PC-3 (cell line): ENCODE data around the gene MCTP2. TPM values are rescaled to one million over a fixed set of nuclear protein-coding genes. Genes with fewer than 3 reads are reported as not detected.

Source experiments
- ATAC-seq: fragments of 200-7000 bp; cut with Tn5 transposase; 2 replicates; pipeline ENCODE4 v1.9.1; 2020; ENCODE audit warnings: mild to moderate bottlenecking, moderate library complexity
- BruUV-seq: library from RNA; stranded (reverse); fragments of 400-500 nt; replicated peaks from 2 replicates; lab custom pipeline; 2021; lab: Mats Ljungman, UMichigan
- CTCF ChIA-PET: fragments of 300-600 bp; sonication (Branson Sonifier 250); formaldehyde crosslinking; loops from one replicate; lab custom pipeline; 2022; ENCODE audit warnings: antibody characterized with exemption; lab: Charles Lee
- POLR2A ChIA-PET: fragments of 300-600 bp; sonication (Branson Sonifier 250); formaldehyde crosslinking; loops from one replicate; lab custom pipeline; 2022; ENCODE audit warnings: antibody characterized with exemption; ENCODE audit not compliant: unreplicated experiment; lab: Charles Lee
- DNase-seq: peaks from one replicate; pipeline ENCODE4 v3.0.0-alpha.2; 2015
- H2AFZ ChIP-seq: fragments of 300-600 bp; sonication (generic); 2 replicates; pipeline ENCODE4 v1.6.0; 2016; ENCODE audit warnings: antibody characterized with exemption, low read length
- H3F3A ChIP-seq: fragments of 300-600 bp; sonication (generic); one replicate; pipeline ENCODE4 v1.6.0; 2017; ENCODE audit warnings: antibody characterized with exemption, low read length, control low read depth, mild to moderate bottlenecking; ENCODE audit not compliant: unreplicated experiment
- H3K27ac ChIP-seq: fragments of 300-600 bp; sonication (generic); 2 replicates; pipeline ENCODE4 v1.5.1; 2016; ENCODE audit warnings: mild to moderate bottlenecking, low read length
- H3K27me3 ChIP-seq: fragments of 300-600 bp; sonication (generic); 2 replicates; pipeline ENCODE4 v1.6.1; 2016; ENCODE audit warnings: low read length, mixed read lengths
- H3K36me3 ChIP-seq: fragments of 300-600 bp; sonication (generic); 2 replicates; pipeline ENCODE4 v1.6.1; 2016; ENCODE audit warnings: low read depth, mixed run types, low read length, mixed read lengths
- H3K4me1 ChIP-seq: fragments of 300-600 bp; sonication (generic); 2 replicates; pipeline ENCODE4 v1.5.1; 2016; ENCODE audit warnings: low read length; ENCODE audit not compliant: insufficient read depth
- H3K4me2 ChIP-seq: fragments of 300-600 bp; sonication (generic); 2 replicates; pipeline ENCODE4 v1.6.0; 2016; ENCODE audit warnings: low read length
- H3K4me3 ChIP-seq: fragments of 300-600 bp; sonication (generic); 2 replicates; pipeline ENCODE4 v1.5.1; 2016; ENCODE audit warnings: mild to moderate bottlenecking, low read length, mixed read lengths
- H3K79me2 ChIP-seq: fragments of 300-600 bp; sonication (generic); 2 replicates; pipeline ENCODE4 v1.6.1; 2017; ENCODE audit warnings: low read length, mixed read lengths
- H3K9ac ChIP-seq: fragments of 300-600 bp; sonication (generic); 2 replicates; pipeline ENCODE4 v1.6.0; 2016; ENCODE audit warnings: mild to moderate bottlenecking, low read length
- H3K9me2 ChIP-seq: fragments of 300-600 bp; sonication (generic); replicated peaks from 2 replicates; pipeline ENCODE4 v1.6.1; 2016; ENCODE audit warnings: mixed run types, low read length, mixed read lengths
- H3K9me3 ChIP-seq: fragments of 300-600 bp; sonication (generic); 2 replicates; pipeline ENCODE4 v1.6.1; 2016; ENCODE audit warnings: low read length, mixed read lengths
- H4K20me1 ChIP-seq: fragments of 300-600 bp; sonication (generic); 2 replicates; pipeline ENCODE4 v1.6.1; 2016; ENCODE audit warnings: low read length, mixed read lengths
- EZH2 ChIP-seq: fragments of 300-600 bp; sonication (generic); IDR thresholded peaks from one replicate; pipeline ENCODE4 v1.6.1; 2017; ENCODE audit warnings: antibody characterized with exemption, mild to moderate bottlenecking, low read length; ENCODE audit not compliant: unreplicated experiment
- EZH2phosphoT487 ChIP-seq: fragments of 300-600 bp; sonication (generic); IDR thresholded peaks from 2 replicates; pipeline ENCODE4 v1.6.1; 2018; ENCODE audit warnings: mild to moderate bottlenecking, antibody characterized with exemption, low read length, borderline replicate concordance
- intact Hi-C: fragments of 100-400 bp; cut with micrococcal nuclease; formaldehyde crosslinking; loops from 2 replicates; pipeline ENCODE4 v1.9.0; 2023
- total RNA-seq: library from RNA; depleted of rRNA; stranded (reverse); fragments of >200 nt; gene quantifications from 2 replicates; pipeline ENCODE4 v1.2.3, GENCODE V29; 2014
- TF ChIP-seq, protein P1 (sequence below): fragments of 300-600 bp; sonication (generic); conservative IDR thresholded peaks from 2 replicates; pipeline ENCODE4 v1.5.1; 2017; ENCODE audit warnings: antibody characterized with exemption, low read depth, mild to moderate bottlenecking, low read length

MCTP2 gene
- total RNA-seq, 1 experiment from 2014 or later: 6.2 TPM

DNA sequence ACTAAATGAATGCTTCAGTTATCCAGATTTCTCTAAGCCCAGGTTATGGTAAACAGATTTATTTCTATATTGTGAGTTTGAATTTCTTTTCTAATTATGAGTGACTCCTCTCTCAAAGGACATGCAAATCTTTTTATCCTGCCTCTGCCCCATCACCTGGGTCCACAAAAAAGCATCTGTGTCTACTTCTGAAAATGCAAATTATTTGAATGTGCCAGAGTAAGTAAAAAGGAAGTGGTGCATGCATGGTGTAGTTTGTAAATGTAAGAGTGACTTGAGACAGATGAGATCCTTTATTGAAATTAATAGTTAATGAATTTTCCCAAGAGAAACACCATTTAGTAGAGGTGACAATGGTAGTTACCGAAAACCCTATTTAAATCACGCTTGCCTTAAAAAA, 26.9 kb downstream of the MCTP2 start:
- BruUV-seq: no TSS peak
- no peaks in the 10 kb centered on the region for H3K36me3 ChIP-seq
- intact Hi-C loops: no loop called here

DNA sequence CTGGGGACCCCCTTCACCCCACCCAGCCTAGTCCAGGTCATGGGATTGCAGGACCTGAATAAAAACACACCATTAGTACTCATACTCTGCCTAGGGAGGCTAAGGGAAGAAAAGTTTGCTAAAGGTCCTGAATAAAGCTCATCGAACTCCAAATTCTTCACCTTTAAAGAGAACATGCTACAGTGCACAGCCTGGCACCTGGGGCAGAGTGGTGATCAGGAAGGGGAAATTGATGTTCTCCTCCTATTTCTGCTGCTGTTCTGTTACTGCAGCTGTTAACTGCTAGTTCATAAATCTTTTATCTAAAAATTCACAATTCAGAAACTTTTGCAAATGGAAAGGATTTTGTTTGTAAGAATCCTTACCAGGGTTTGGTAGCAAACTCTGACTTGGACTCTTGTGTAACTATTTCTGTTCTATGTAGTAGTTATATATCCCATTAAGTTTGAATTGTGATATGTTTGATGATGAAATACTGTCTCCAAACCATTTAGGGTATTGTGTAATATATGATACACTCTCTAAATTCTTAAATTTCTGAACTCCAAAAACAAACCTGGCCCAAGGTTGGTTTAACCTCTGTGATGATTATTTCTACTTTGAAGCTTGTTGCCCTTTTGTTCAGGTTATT, 27.9 kb downstream of the MCTP2 start:
- no peaks in the 10 kb centered on the region for H4K20me1 ChIP-seq
- CTCF ChIA-PET: no interaction called here

More for the DNA sequence above, 26.9 kb downstream of the MCTP2 start:
- TF ChIP-seq EZH2phosphoT487 (no peak), EZH2 (no peak)
- TF ChIP-seq, protein P1, sequence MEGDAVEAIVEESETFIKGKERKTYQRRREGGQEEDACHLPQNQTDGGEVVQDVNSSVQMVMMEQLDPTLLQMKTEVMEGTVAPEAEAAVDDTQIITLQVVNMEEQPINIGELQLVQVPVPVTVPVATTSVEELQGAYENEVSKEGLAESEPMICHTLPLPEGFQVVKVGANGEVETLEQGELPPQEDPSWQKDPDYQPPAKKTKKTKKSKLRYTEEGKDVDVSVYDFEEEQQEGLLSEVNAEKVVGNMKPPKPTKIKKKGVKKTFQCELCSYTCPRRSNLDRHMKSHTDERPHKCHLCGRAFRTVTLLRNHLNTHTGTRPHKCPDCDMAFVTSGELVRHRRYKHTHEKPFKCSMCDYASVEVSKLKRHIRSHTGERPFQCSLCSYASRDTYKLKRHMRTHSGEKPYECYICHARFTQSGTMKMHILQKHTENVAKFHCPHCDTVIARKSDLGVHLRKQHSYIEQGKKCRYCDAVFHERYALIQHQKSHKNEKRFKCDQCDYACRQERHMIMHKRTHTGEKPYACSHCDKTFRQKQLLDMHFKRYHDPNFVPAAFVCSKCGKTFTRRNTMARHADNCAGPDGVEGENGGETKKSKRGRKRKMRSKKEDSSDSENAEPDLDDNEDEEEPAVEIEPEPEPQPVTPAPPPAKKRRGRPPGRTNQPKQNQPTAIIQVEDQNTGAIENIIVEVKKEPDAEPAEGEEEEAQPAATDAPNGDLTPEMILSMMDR: no peak
- Histone ChIP-seq H4K20me1 (no peaks in the 10 kb centered on the region), H3F3A (no peaks in the 10 kb centered on the region), H2AFZ (no peak overlapping the region), H3K9ac (no peak overlapping the region), H3K4me2 (no peak overlapping the region), H3K79me2 (no peaks in the 10 kb centered on the region), H3K9me3 (no peaks in the 10 kb centered on the region), H3K27ac (no peak overlapping the region), H3K4me3 (no peak overlapping the region), H3K4me1 (0 out of 2 replicates have a peak, but pooled peaks cover 4% of the 10 kb centered on the region), H3K27me3 (no peaks in the 10 kb centered on the region), H3K9me2 (no peaks in the 10 kb centered on the region)
- no peak for DNase-seq
- ChIA-PET CTCF (no interaction called here), POLR2A (no interaction called here)
- no peak for ATAC-seq

DNA sequence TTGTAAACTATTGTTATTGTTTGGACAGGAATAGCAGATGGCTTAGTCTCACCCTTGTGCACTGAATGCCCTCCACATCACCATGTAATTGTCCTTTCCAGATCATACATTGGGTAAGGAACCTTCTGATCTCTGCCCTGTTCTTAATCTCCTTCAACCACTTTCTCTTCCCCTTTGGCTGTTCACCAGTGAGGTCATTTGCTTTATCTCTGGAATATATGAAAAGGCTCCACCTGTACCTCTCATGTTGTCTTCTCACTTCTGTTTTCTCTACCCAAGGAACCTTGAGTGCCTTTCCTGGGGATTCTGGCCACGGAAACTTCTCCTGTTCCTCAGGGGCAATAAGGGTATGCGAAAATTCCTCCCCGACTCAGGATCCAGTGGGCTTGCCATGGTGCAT, 28.5 kb downstream of the MCTP2 start:
- H3K79me2 ChIP-seq: no peaks in the 10 kb centered on the region
- ATAC-seq: no peak
- no peak overlapping the region for H3K4me3 ChIP-seq
- CTCF ChIA-PET: no interaction called here
- no peak overlapping the region for H3K4me2 ChIP-seq
- POLR2A ChIA-PET: no interaction called here
- no peak overlapping the region for H3K9ac ChIP-seq
- H3K27me3 ChIP-seq: no peaks in the 10 kb centered on the region
- H3K36me3 ChIP-seq: no peaks in the 10 kb centered on the region
- intact Hi-C loops: no loop called here
- no peaks in the 10 kb centered on the region for H4K20me1 ChIP-seq
- H3K4me1 ChIP-seq: peaks cover 12% of the 10 kb centered on the region
- no peaks in the 10 kb centered on the region for H3K9me3 ChIP-seq
- H3F3A ChIP-seq: no peaks in the 10 kb centered on the region
- TF ChIP-seq, protein P1: no peak
- no peak for TF ChIP-seq EZH2
- TF ChIP-seq EZH2phosphoT487: no peak
- no peak overlapping the region for H2AFZ ChIP-seq
- no peak for DNase-seq
- H3K27ac ChIP-seq: no peak overlapping the region
- BruUV-seq: no TSS peak
- H3K9me2 ChIP-seq: no peaks in the 10 kb centered on the region

More for the DNA sequence above, 27.9 kb downstream of the MCTP2 start:
- no peaks in the 10 kb centered on the region for H3K9me3 ChIP-seq
- intact Hi-C loops: no loop called here
- H3K79me2 ChIP-seq: no peaks in the 10 kb centered on the region
- POLR2A ChIA-PET: no interaction called here
- no peak overlapping the region for H3K4me2 ChIP-seq
- no peak overlapping the region for H3K9ac ChIP-seq
- BruUV-seq: no TSS peak
- H3K9me2 ChIP-seq: no peaks in the 10 kb centered on the region
- no peak overlapping the region for H3K4me3 ChIP-seq
- H3F3A ChIP-seq: no peaks in the 10 kb centered on the region
- ATAC-seq (no peak), DNase-seq (no peak)
- H3K36me3 ChIP-seq: no peaks in the 10 kb centered on the region
- TF ChIP-seq EZH2 (no peak), EZH2phosphoT487 (no peak)
- TF ChIP-seq, protein P1: no peak
- no peak overlapping the region for H3K27ac ChIP-seq
- no peak overlapping the region for H2AFZ ChIP-seq
- H3K4me1 ChIP-seq: 0 out of 2 replicates have a peak, but pooled peaks cover 8% of the 10 kb centered on the region
- H3K27me3 ChIP-seq: no peaks in the 10 kb centered on the region
